Peyer's patch (tissue), 4 donors: ENCODE measurements around the gene KRT6C.

Experiments
- CTCF ChIP-seq, 6 experiments: fragments of 450-650 bp in 4 of 6; fragments of 200-600 bp in 2 of 6; sonication (generic) in 1 of 6; IDR thresholded peaks; one replicate each; pipeline ENCODE4 v1.5.1; 2017 to 2019; ENCODE audit warnings: antibody characterized with exemption in 6 of 6, mild to moderate bottlenecking in 3 of 6, moderate library complexity in 1 of 6
- POLR2A ChIP-seq, 2 donors: fragments of 450-650 bp; IDR thresholded peaks; one replicate each; pipeline ENCODE4 v1.5.1; 2017; ENCODE audit warnings: antibody characterized with exemption in 2 of 2, mild to moderate bottlenecking in 2 of 2, moderate library complexity in 2 of 2

- TF ChIP-seq CTCF (IDR thresholded peaks at IDR 0.05) (no peak), POLR2A (IDR thresholded peaks at IDR 0.05) (no peak)
Observed at GRCh38 chr12:52508211-52508610, 34.6 kb upstream of the KRT6C start.
